ENCODE results near the gene MEGF6.

The MEGF6 gene

DNA sequence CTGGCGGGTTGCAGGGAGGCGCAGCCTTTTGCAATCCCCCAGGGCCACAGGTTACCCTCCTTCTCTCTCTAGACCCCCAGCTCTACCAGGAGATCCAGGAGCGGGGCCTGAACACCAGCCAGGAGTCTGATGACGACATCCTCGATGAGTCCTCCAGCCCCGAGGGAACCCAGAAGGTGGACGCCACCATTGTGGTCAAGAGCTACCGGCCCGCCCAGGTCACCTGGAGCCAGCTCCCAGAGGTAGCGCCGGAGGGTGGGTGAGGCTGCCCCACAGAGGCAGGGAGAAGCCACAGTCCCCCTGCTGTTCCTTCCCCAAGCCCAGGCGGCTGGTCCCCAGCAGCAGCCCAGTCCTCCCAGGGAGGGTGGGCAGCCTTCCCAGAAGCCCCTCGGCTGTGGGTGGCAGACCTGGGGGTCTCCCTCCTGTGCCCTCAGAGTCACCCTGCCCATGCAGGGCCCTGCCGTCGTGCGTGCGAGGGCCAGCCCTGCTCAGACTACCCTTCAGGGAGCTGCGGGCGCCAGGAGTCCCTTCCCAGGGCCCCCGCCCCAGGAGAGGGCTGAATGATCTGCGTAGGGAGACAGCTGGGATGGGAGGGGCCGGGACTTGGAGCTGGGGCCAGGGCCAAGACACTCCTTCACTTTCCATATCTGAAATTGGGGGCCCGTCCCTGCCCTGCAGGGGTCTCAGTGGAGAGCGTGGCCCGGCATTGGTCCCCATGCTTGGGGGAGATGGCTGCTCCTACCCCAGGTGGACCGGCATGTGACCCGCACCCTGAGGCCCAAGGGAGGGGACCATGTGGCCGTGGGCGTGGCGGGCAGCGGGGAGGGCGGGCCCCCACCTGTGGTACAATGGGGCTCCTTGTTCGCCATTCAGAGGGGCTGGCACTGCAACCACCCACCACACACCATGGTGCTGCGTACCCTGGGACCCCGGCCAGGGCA is 143.9 kb downstream of the MEGF6 start:
- H3K36me3 ChIP-seq (ENCODE audit: control insufficient read depth in 5 of 5, insufficient read depth in 5 of 5, low read length in 5 of 5): no peaks in the 10 kb centered on the region
- no peaks in the 10 kb centered on the region for H3K27me3 ChIP-seq (ENCODE audit: control insufficient read depth in 5 of 5, insufficient read depth in 4 of 5, low read length in 5 of 5)
- H3K27ac ChIP-seq (ENCODE audit: low read depth, low read length): no peak overlapping the region
- H3K4me1 ChIP-seq (ENCODE audit: control insufficient read depth in 5 of 5, insufficient read depth in 5 of 5, low read length in 5 of 5): peaks cover 0 to 33% (median 18%) of the 10 kb centered on the region in 5 donors
- H3K9me3 ChIP-seq (ENCODE audit: control insufficient read depth in 5 of 5, low read length in 5 of 5): no peaks in the 10 kb centered on the region
- H3K4me3 ChIP-seq (ENCODE audit: low read depth in 1 of 5, low read length in 5 of 5): no peak overlapping the region
- no peak overlapping the region for H3K9ac ChIP-seq (ENCODE audit: low read length in 5 of 5)

DNA sequence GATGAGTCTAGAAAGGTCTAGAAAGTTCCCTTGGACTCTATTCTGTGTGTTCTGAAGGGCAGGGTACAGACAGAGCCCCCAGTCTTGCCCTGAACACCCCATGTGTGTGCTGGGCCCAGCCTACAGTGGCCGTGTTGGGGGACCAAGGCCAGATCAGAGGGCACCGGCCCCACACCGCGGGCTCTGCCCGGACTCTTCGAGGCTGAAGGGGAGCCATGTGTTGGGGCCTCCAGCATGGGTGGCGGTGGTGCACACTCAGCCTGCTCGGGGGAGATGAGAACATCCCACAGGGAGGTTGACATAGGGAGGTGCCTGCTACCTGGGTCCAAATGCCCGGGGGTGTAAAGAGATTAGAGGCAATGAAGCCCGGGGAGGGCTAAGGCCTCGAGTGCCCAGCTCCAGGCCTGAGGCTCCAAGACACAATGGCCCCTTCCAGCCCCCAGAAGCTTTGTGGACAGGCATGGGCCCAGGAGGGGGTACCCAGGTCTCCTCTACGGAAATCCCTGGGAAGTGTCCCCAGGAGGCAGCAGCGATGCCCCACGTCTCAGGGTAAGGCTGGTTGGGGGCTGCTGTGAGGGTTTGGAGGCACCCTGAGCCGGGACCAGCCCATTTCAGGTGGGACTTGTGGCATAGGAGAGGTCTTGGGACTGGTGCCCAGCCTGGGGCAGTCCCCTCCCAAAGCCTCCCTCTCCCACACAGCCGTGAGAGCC is 144.8 kb downstream of the MEGF6 start:
- Histone ChIP-seq H3K4me3 (ENCODE audit: low read depth in 1 of 5, low read length in 5 of 5) (no peak overlapping the region), H3K9me3 (ENCODE audit: control insufficient read depth in 5 of 5, low read length in 5 of 5) (no peaks in the 10 kb centered on the region), H3K27ac (ENCODE audit: low read depth, low read length) (no peak overlapping the region), H3K9ac (ENCODE audit: low read length in 5 of 5) (no peak overlapping the region), H3K4me1 (ENCODE audit: control insufficient read depth in 5 of 5, insufficient read depth in 5 of 5, low read length in 5 of 5) (peaks cover 0 to 28% (median 10%) of the 10 kb centered on the region in 5 donors), H3K36me3 (ENCODE audit: control insufficient read depth in 5 of 5, insufficient read depth in 5 of 5, low read length in 5 of 5) (no peaks in the 10 kb centered on the region), H3K27me3 (ENCODE audit: control insufficient read depth in 5 of 5, insufficient read depth in 4 of 5, low read length in 5 of 5) (no peaks in the 10 kb centered on the region)

- Histone ChIP-seq H3K36me3 (ENCODE audit: control insufficient read depth in 5 of 5, insufficient read depth in 5 of 5, low read length in 5 of 5) (no peaks in the 10 kb centered on the region), H3K4me3 (ENCODE audit: low read depth in 1 of 5, low read length in 5 of 5) (no peak overlapping the region), H3K9me3 (ENCODE audit: control insufficient read depth in 5 of 5, low read length in 5 of 5) (no peaks in the 10 kb centered on the region), H3K9ac (ENCODE audit: low read length in 5 of 5) (no peak overlapping the region), H3K27me3 (ENCODE audit: control insufficient read depth in 5 of 5, insufficient read depth in 4 of 5, low read length in 5 of 5) (no peaks in the 10 kb centered on the region), H3K27ac (ENCODE audit: low read depth, low read length) (no peak overlapping the region), H3K4me1 (ENCODE audit: control insufficient read depth in 5 of 5, insufficient read depth in 5 of 5, low read length in 5 of 5) (peaks cover 0 to 28% (median 5%) of the 10 kb centered on the region in 5 donors)
Measured at GRCh38 chr1:3465935-3466321, 145.4 kb downstream of the MEGF6 start.

DNA sequence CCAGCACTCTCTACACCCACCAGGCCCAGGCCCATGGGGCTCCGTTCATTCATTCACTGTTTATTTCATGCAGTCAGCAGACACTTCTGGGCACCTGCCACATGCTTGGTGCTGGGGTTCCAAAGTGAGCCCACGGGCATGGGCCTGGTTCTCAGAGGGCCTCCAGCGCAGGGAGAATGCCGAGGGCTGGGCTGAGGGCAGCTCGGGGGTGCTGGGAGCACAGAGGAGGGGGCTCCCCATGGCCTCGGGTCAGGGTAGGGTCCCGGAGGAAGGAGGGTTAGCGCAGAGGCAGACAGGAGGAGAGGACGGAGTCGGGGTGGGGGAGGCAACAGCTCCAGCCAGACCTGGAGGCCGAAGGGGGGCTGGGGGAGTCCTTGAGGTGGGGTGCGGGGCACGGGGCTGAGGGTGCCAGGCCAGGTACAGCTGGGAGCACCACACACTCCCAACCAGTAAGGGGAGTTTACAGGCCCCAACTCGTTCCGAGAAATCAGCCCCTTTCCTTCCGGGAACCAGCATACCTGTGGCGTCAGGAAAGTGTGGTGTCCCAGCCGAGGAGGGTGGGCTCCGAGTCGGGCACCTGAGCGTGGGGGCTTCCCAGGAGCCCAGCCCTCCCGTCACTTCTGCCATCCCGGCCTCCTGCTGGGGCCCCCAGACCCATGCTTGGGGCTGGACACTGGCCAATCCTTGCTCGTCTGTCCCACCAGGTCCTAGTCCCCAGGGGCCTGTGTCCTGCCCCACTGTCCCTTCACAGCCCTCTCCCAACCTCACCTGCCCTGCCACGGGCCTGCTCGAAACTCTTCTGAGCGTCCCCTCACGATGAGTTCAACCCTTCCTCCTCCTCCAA is 146.0 kb downstream of the MEGF6 start:
- no peaks in the 10 kb centered on the region for H3K36me3 ChIP-seq (ENCODE audit: control insufficient read depth in 5 of 5, insufficient read depth in 5 of 5, low read length in 5 of 5)
- H3K9ac ChIP-seq (ENCODE audit: low read length in 5 of 5): no peak overlapping the region
- H3K4me3 ChIP-seq (ENCODE audit: low read depth in 1 of 5, low read length in 5 of 5): no peak overlapping the region
- H3K27ac ChIP-seq (ENCODE audit: low read depth, low read length): no peak overlapping the region
- H3K27me3 ChIP-seq (ENCODE audit: control insufficient read depth in 5 of 5, insufficient read depth in 4 of 5, low read length in 5 of 5): no peaks in the 10 kb centered on the region
- peaks cover 0 to 28% (median 9%) of the 10 kb centered on the region in 5 donors for H3K4me1 ChIP-seq (ENCODE audit: control insufficient read depth in 5 of 5, insufficient read depth in 5 of 5, low read length in 5 of 5)
- H3K9me3 ChIP-seq (ENCODE audit: control insufficient read depth in 5 of 5, low read length in 5 of 5): no peaks in the 10 kb centered on the region

DNA sequence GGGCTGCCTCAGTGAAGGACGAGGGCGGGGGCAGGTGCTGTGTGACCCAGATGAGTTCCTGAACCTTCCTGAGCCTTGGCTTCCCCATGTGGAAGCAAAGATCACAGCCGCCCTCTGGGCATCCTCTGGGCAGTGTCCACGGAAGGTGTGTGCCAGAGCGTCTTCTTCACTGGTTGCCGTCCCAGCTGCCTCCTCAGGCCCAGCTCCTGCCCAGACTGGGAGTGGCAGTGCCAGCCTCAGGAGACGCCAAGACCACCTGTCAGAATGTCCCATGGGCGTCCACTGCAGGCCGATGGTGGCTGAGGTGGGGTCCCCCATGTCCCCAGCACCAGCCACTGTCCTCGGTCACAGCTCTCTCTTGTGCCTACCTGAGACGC is 146.7 kb downstream of the MEGF6 start:
- no peak overlapping the region for H3K9ac ChIP-seq (ENCODE audit: low read length in 5 of 5)
- no peak overlapping the region for H3K27ac ChIP-seq (ENCODE audit: low read depth, low read length)
- H3K27me3 ChIP-seq (ENCODE audit: control insufficient read depth in 5 of 5, insufficient read depth in 4 of 5, low read length in 5 of 5): no peaks in the 10 kb centered on the region
- H3K36me3 ChIP-seq (ENCODE audit: control insufficient read depth in 5 of 5, insufficient read depth in 5 of 5, low read length in 5 of 5): no peaks in the 10 kb centered on the region
- H3K9me3 ChIP-seq (ENCODE audit: control insufficient read depth in 5 of 5, low read length in 5 of 5): no peaks in the 10 kb centered on the region
- H3K4me1 ChIP-seq (ENCODE audit: control insufficient read depth in 5 of 5, insufficient read depth in 5 of 5, low read length in 5 of 5): peaks cover 0 to 31% (median 14%) of the 10 kb centered on the region in 5 donors
- H3K4me3 ChIP-seq (ENCODE audit: low read depth in 1 of 5, low read length in 5 of 5): no peak overlapping the region

- Histone ChIP-seq H3K9me3 (ENCODE audit: control insufficient read depth in 5 of 5, low read length in 5 of 5) (no peaks in the 10 kb centered on the region), H3K27me3 (ENCODE audit: control insufficient read depth in 5 of 5, insufficient read depth in 4 of 5, low read length in 5 of 5) (no peaks in the 10 kb centered on the region), H3K4me3 (ENCODE audit: low read depth in 1 of 5, low read length in 5 of 5) (no peak overlapping the region), H3K27ac (ENCODE audit: low read depth, low read length) (no peak overlapping the region), H3K4me1 (ENCODE audit: control insufficient read depth in 5 of 5, insufficient read depth in 5 of 5, low read length in 5 of 5) (peaks cover 0 to 37% (median 14%) of the 10 kb centered on the region in 5 donors), H3K36me3 (ENCODE audit: control insufficient read depth in 5 of 5, insufficient read depth in 5 of 5, low read length in 5 of 5) (no peaks in the 10 kb centered on the region), H3K9ac (ENCODE audit: low read length in 5 of 5) (peak overlapping the region in 1 of 5 donors; percentile 28)
Measured at GRCh38 chr1:3463891-3464648, 147.2 kb downstream of the MEGF6 start.

DNA sequence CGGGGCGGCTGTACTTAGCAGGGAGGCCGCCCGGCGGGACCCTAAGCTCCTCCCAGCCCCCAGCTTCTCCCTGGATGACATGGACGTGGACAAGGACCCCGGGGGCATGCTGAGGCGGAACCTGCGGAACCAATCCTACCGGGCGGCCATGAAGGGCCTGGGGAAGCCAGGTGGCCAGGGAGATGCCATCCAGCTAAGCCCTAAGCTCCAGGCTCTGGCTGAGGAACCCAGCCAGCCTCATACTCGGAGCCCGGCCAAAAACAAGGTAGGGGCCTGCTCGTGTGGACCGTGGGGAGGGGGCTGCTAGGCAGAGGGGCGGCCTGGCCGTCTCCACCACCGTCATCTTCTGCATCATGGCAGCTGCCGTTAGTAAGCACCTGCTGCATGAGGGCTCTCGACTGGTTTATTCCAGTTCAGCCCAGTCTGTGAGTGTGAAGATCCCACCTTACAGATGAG is 147.9 kb downstream of the MEGF6 start:
- Histone ChIP-seq H3K9ac (ENCODE audit: low read length in 5 of 5) (peak overlapping the region in 1 of 5 donors; percentile 28), H3K4me3 (ENCODE audit: low read depth in 1 of 5, low read length in 5 of 5) (no peak overlapping the region), H3K27me3 (ENCODE audit: control insufficient read depth in 5 of 5, insufficient read depth in 4 of 5, low read length in 5 of 5) (no peaks in the 10 kb centered on the region), H3K27ac (ENCODE audit: low read depth, low read length) (no peak overlapping the region), H3K4me1 (ENCODE audit: control insufficient read depth in 5 of 5, insufficient read depth in 5 of 5, low read length in 5 of 5) (peaks cover 0 to 43% (median 18%) of the 10 kb centered on the region in 5 donors), H3K9me3 (ENCODE audit: control insufficient read depth in 5 of 5, low read length in 5 of 5) (no peaks in the 10 kb centered on the region), H3K36me3 (ENCODE audit: control insufficient read depth in 5 of 5, insufficient read depth in 5 of 5, low read length in 5 of 5) (no peaks in the 10 kb centered on the region)

- Histone ChIP-seq H3K4me1 (ENCODE audit: control insufficient read depth in 5 of 5, insufficient read depth in 5 of 5, low read length in 5 of 5) (peaks cover 0 to 47% (median 21%) of the 10 kb centered on the region in 5 donors), H3K27ac (ENCODE audit: low read depth, low read length) (no peak overlapping the region), H3K4me3 (ENCODE audit: low read depth in 1 of 5, low read length in 5 of 5) (no peak overlapping the region)
Measured at GRCh38 chr1:3463013-3463385, 148.3 kb downstream of the MEGF6 start.

DNA sequence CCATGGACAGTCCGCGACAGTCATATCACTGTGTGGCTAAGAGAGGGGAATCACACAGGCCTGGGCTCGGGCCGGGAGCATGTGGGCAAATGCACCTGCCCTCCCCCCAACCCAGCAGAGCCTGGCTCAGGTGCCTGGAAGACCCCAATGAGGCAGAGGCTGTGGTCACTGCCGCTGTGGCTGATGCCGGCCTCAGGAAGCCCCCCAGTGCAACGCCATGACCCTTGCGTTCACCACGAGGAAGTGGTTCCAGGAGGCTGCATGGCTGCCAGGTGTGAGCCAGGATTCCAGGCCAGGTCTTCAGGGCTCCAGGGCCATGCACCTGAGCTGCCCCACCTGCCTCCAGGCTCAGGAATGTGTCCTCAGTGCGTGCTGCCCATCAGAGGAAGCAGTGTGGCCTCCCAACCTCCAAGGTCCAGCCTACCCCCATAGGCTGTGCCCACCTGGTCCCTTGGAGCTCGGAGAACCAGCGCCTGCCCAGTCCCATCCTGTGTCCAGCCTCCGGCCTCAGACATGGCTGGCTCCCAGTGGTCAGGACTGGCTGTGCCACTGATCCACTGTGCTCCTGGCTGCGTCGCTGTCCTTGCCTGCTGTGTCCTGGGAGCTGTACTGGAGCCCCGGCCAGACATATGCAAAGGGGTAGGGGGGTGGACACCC is 148.8 kb downstream of the MEGF6 start:
- Histone ChIP-seq H3K4me1 (ENCODE audit: control insufficient read depth in 5 of 5, insufficient read depth in 5 of 5, low read length in 5 of 5) (peaks cover 2 to 52% (median 26%) of the 10 kb centered on the region in 5 donors), H3K4me3 (ENCODE audit: low read depth in 1 of 5, low read length in 5 of 5) (no peak overlapping the region), H3K9me3 (ENCODE audit: control insufficient read depth in 5 of 5, low read length in 5 of 5) (no peaks in the 10 kb centered on the region), H3K27me3 (ENCODE audit: control insufficient read depth in 5 of 5, insufficient read depth in 4 of 5, low read length in 5 of 5) (no peaks in the 10 kb centered on the region), H3K27ac (ENCODE audit: low read depth, low read length) (no peak overlapping the region), H3K9ac (ENCODE audit: low read length in 5 of 5) (no peak overlapping the region), H3K36me3 (ENCODE audit: control insufficient read depth in 5 of 5, insufficient read depth in 5 of 5, low read length in 5 of 5) (no peaks in the 10 kb centered on the region)

More at GRCh38 chr1:3463013-3463385, 148.3 kb downstream of the MEGF6 start:
- no peak overlapping the region for H3K9ac ChIP-seq (ENCODE audit: low read length in 5 of 5)
- H3K27me3 ChIP-seq (ENCODE audit: control insufficient read depth in 5 of 5, insufficient read depth in 4 of 5, low read length in 5 of 5): no peaks in the 10 kb centered on the region
- H3K9me3 ChIP-seq (ENCODE audit: control insufficient read depth in 5 of 5, low read length in 5 of 5): no peaks in the 10 kb centered on the region
- no peaks in the 10 kb centered on the region for H3K36me3 ChIP-seq (ENCODE audit: control insufficient read depth in 5 of 5, insufficient read depth in 5 of 5, low read length in 5 of 5)
